ENCODE measurements around the gene GRWD1. TPM values are rescaled to one million over a fixed set of nuclear protein-coding genes. Genes with fewer than 3 reads are reported as not detected.

GRWD1 gene
- total RNA-seq, 1 experiment from 2014 or later = 64.8 TPM

- peaks cover 21 to 52% of the 10 kb centered on the region in 2 experiments for H3K4me1 ChIP-seq (ENCODE audit: control insufficient read depth in 1 of 2, insufficient read depth in 2 of 2, low read length in 2 of 2)
- no peak for TF ChIP-seq EZH2 (IDR thresholded peaks at IDR 0.05)
- TF ChIP-seq POLR2AphosphoS5 (IDR thresholded peaks at IDR 0.05; ENCODE audit: low read depth, low read length) = peak; percentile 32
- TF ChIP-seq FOSL1 (IDR thresholded peaks at IDR 0.05; ENCODE audit: low read depth) = no peak
- no peaks in the 10 kb centered on the region for H4K20me1 ChIP-seq (ENCODE audit: insufficient read depth)
- H2AFZ ChIP-seq (ENCODE audit: low read depth, low read length, poor library complexity, severe bottlenecking) = no peak overlapping the region
- no peak overlapping the region for H3K9ac ChIP-seq (ENCODE audit: low read length)
- H3K4me3 ChIP-seq (replicated peaks in 1 of 2; ENCODE audit: low read depth in 1 of 2, low read length in 2 of 2) = no peak overlapping the region
- no peaks in the 10 kb centered on the region; a peak in 1 of 4 replicates for H3K36me3 ChIP-seq (ENCODE audit: control insufficient read depth in 1 of 2, insufficient read depth in 2 of 2, low read length in 2 of 2)
- H3K79me2 ChIP-seq (ENCODE audit: insufficient read depth, low read length) = peaks cover 9% of the 10 kb centered on the region; the same call in 1 of the 2 replicates
- intact Hi-C loops (cut with micrococcal nuclease) = loop anchor here (10.0 kb wide), 1 partner anchor 102 kb away; the partner anchor contains the start of genes GRIN2D and KDELR1
- H3K27me3 ChIP-seq (ENCODE audit: insufficient read depth, low read length) = no peaks in the 10 kb centered on the region
- ATAC-seq (no peak), DNase-seq (ENCODE audit: low read depth, low spot score) (no peak)
- ChIA-PET RAD21 (ENCODE audit: low non-redundant PET in 1 of 2, low total read pairs in 2 of 2, uncharacterized antibody in 2 of 2, unreplicated experiment in 2 of 2) (no interaction called here), POLR2A (no interaction called here), CTCF (interaction anchor here (1.2 kb wide), 1 partner anchor 88 kb away, joined by 3 read pairs; no protein-coding TSS in a partner anchor)
- H3K9me3 ChIP-seq (ENCODE audit: control insufficient read depth in 1 of 2, insufficient read depth in 1 of 2, low read depth in 1 of 2, low read length in 2 of 2) = no peaks in the 10 kb centered on the region
- H3K4me2 ChIP-seq (ENCODE audit: low read length) = no peak overlapping the region
- H3K9me2 ChIP-seq (ENCODE audit: insufficient read depth) = no peaks in the 10 kb centered on the region
- no TSS peak for BruUV-seq (replicated peaks)
- H3K27ac ChIP-seq (ENCODE audit: low read depth, low read length) = peak overlapping the region; percentile 26; the same call in 1 of the 2 replicates
Measured at GRCh38 chr19:48496959-48497727, 51.4 kb downstream of the GRWD1 start.

GRCh38 chr19:48497728-48498594 lies 52.2 kb downstream of the GRWD1 start:
- DNase-seq (ENCODE audit: low read depth, low spot score) (no peak), ATAC-seq (no peak)
- ChIA-PET RAD21 (ENCODE audit: low non-redundant PET in 1 of 2, low total read pairs in 2 of 2, uncharacterized antibody in 2 of 2, unreplicated experiment in 2 of 2) (no interaction called here), POLR2A (no interaction called here), CTCF (no interaction called here)
- no peak overlapping the region for H3K9ac ChIP-seq (ENCODE audit: low read length)
- intact Hi-C loops (cut with micrococcal nuclease) = loop anchor here (10.0 kb wide), 1 partner anchor 103 kb away; the partner anchor contains the start of genes GRIN2D and KDELR1
- H3K79me2 ChIP-seq (ENCODE audit: insufficient read depth, low read length) = peaks cover 9% of the 10 kb centered on the region; the same call in 1 of the 2 replicates
- no TSS peak for BruUV-seq (replicated peaks)
- no peak overlapping the region for H3K4me2 ChIP-seq (ENCODE audit: low read length)
- no peaks in the 10 kb centered on the region for H3K9me2 ChIP-seq (ENCODE audit: insufficient read depth)
- H3K9me3 ChIP-seq (ENCODE audit: control insufficient read depth in 1 of 2, insufficient read depth in 1 of 2, low read depth in 1 of 2, low read length in 2 of 2) = no peaks in the 10 kb centered on the region
- H3K27ac ChIP-seq (ENCODE audit: low read depth, low read length) = no peak overlapping the region; the same call in 1 of the 2 replicates
- H3K4me3 ChIP-seq (replicated peaks in 1 of 2; ENCODE audit: low read depth in 1 of 2, low read length in 2 of 2) = no peak overlapping the region
- no peaks in the 10 kb centered on the region; a peak in 1 of 4 replicates for H3K36me3 ChIP-seq (ENCODE audit: control insufficient read depth in 1 of 2, insufficient read depth in 2 of 2, low read length in 2 of 2)
- H3K4me1 ChIP-seq (ENCODE audit: control insufficient read depth in 1 of 2, insufficient read depth in 2 of 2, low read length in 2 of 2) = peaks cover 21 to 52% of the 10 kb centered on the region in 2 experiments
- H2AFZ ChIP-seq (ENCODE audit: low read depth, low read length, poor library complexity, severe bottlenecking) = no peak overlapping the region
- no peaks in the 10 kb centered on the region for H4K20me1 ChIP-seq (ENCODE audit: insufficient read depth)
- H3K27me3 ChIP-seq (ENCODE audit: insufficient read depth, low read length) = no peaks in the 10 kb centered on the region
- TF ChIP-seq, protein P1, sequence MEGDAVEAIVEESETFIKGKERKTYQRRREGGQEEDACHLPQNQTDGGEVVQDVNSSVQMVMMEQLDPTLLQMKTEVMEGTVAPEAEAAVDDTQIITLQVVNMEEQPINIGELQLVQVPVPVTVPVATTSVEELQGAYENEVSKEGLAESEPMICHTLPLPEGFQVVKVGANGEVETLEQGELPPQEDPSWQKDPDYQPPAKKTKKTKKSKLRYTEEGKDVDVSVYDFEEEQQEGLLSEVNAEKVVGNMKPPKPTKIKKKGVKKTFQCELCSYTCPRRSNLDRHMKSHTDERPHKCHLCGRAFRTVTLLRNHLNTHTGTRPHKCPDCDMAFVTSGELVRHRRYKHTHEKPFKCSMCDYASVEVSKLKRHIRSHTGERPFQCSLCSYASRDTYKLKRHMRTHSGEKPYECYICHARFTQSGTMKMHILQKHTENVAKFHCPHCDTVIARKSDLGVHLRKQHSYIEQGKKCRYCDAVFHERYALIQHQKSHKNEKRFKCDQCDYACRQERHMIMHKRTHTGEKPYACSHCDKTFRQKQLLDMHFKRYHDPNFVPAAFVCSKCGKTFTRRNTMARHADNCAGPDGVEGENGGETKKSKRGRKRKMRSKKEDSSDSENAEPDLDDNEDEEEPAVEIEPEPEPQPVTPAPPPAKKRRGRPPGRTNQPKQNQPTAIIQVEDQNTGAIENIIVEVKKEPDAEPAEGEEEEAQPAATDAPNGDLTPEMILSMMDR (IDR thresholded peaks at IDR 0.05 in 2 of 3, conservative IDR thresholded peaks at IDR 0.05 in 1 of 3; ENCODE audit: borderline replicate concordance in 1 of 3, insufficient read depth in 1 of 3, low read depth in 2 of 3, low read length in 2 of 3) = no peak
